HepG2 (cell line): ENCODE data around the gene CRTC2. TPM values are rescaled to one million over a fixed set of nuclear protein-coding genes. Genes with fewer than 3 reads are reported as not detected.

Source experiments
- EZH2 ChIP-seq: conservative IDR thresholded peaks from 2 replicates; pipeline ENCODE4 v1.6.1; 2012; ENCODE audit warnings: mild to moderate bottlenecking, low read depth, low read length, moderate library complexity
- GFI1 ChIP-seq: sonication (generic); formaldehyde crosslinking; IDR thresholded peaks from 2 replicates; pipeline ENCODE4 v1.5.0; 2020; ENCODE audit warnings: missing genetic modification reagents, mild to moderate bottlenecking, borderline replicate concordance
- HOXA5 ChIP-seq: sonication (generic); formaldehyde crosslinking; IDR thresholded peaks from 2 replicates; pipeline ENCODE4 v1.4.0; 2020; ENCODE audit warnings: missing genetic modification reagents
- NFIB ChIP-seq: sonication (generic); formaldehyde crosslinking; IDR thresholded peaks from 2 replicates; pipeline ENCODE4 v1.9.0; 2021; ENCODE audit warnings: missing genetic modification reagents, mild to moderate bottlenecking, borderline replicate concordance
- SALL1 ChIP-seq: sonication (generic); formaldehyde crosslinking; IDR thresholded peaks from 2 replicates; pipeline ENCODE4 v1.8.0; 2022; ENCODE audit warnings: mild to moderate bottlenecking, missing genetic modification reagents
- SALL2 ChIP-seq: sonication (generic); formaldehyde crosslinking; IDR thresholded peaks from 2 replicates; pipeline ENCODE4 v1.8.1; 2023; ENCODE audit warnings: mild to moderate bottlenecking, missing genetic modification reagents, inconsistent platforms
- TSC22D2 ChIP-seq: sonication (generic); formaldehyde crosslinking; IDR thresholded peaks from 2 replicates; pipeline ENCODE4 v1.5.1; 2020; ENCODE audit warnings: missing genetic modification reagents, mild to moderate bottlenecking, borderline replicate concordance
- ZNF354B ChIP-seq: sonication (generic); formaldehyde crosslinking; IDR thresholded peaks from 2 replicates; pipeline ENCODE4 v1.8.0; 2022; ENCODE audit warnings: mild to moderate bottlenecking, missing genetic modification reagents
- ZNF792 ChIP-seq: IDR thresholded peaks from 2 replicates; pipeline ENCODE4 v1.6.1; 2016
- polyA plus RNA-seq, 8 experiments: library from polyadenylated mRNA; depleted of rRNA in 3 of 8; stranded (reverse) in 7 of 8; unstranded in 1 of 8; fragments of >200 nt; fragmentation: Illumina TruSeq in 4 of 8; extraction: Trizol in 4 of 8; gene quantifications; 2 replicates each; pipeline versions ENCODE4 v1.2.1 to v1.2.3, GENCODE V29; 2011 to 2016; ENCODE audit warnings: low read depth in 4 of 8, missing spikeins in 1 of 8, mixed read lengths in 1 of 8; ENCODE audit not compliant: insufficient read depth in 1 of 8
- total RNA-seq, 5 experiments: library from RNA; depleted of rRNA; stranded (reverse); fragments of >200 nt; fragmentation: Illumina TruSeq; extraction: Trizol; gene quantifications; 2 replicates each; pipeline ENCODE4 v1.2.3, GENCODE V29; 2016; ENCODE audit warnings: low read depth in 1 of 5
- TF ChIP-seq, protein P1 (sequence below): sonication (generic); formaldehyde crosslinking; IDR thresholded peaks from 2 replicates; pipeline ENCODE4 v1.4.0; 2020; ENCODE audit warnings: missing genetic modification reagents, mild to moderate bottlenecking, borderline replicate concordance
- TF ChIP-seq, protein P2 (sequence below): sonication (generic); formaldehyde crosslinking; IDR thresholded peaks from 2 replicates; pipeline ENCODE4 v1.5.1; 2020; ENCODE audit warnings: mild to moderate bottlenecking, missing genetic modification reagents, borderline replicate concordance
- TF ChIP-seq, protein P3 (sequence below): sonication (generic); formaldehyde crosslinking; IDR thresholded peaks from 2 replicates; pipeline ENCODE4 v1.5.1; 2020; ENCODE audit warnings: missing genetic modification reagents, mild to moderate bottlenecking, borderline replicate concordance
- TF ChIP-seq, protein P4 (sequence below): sonication (generic); formaldehyde crosslinking; IDR thresholded peaks from 2 replicates; pipeline ENCODE4 v1.5.1; 2020; ENCODE audit warnings: mild to moderate bottlenecking, missing genetic modification reagents, borderline replicate concordance

CRTC2 gene
- total and polyA plus RNA-seq, 2 of the 13 experiments (the other 11 are each of a cell fraction or from before 2014, with no cell fraction given), result 6.1 to 26.7 TPM

DNA sequence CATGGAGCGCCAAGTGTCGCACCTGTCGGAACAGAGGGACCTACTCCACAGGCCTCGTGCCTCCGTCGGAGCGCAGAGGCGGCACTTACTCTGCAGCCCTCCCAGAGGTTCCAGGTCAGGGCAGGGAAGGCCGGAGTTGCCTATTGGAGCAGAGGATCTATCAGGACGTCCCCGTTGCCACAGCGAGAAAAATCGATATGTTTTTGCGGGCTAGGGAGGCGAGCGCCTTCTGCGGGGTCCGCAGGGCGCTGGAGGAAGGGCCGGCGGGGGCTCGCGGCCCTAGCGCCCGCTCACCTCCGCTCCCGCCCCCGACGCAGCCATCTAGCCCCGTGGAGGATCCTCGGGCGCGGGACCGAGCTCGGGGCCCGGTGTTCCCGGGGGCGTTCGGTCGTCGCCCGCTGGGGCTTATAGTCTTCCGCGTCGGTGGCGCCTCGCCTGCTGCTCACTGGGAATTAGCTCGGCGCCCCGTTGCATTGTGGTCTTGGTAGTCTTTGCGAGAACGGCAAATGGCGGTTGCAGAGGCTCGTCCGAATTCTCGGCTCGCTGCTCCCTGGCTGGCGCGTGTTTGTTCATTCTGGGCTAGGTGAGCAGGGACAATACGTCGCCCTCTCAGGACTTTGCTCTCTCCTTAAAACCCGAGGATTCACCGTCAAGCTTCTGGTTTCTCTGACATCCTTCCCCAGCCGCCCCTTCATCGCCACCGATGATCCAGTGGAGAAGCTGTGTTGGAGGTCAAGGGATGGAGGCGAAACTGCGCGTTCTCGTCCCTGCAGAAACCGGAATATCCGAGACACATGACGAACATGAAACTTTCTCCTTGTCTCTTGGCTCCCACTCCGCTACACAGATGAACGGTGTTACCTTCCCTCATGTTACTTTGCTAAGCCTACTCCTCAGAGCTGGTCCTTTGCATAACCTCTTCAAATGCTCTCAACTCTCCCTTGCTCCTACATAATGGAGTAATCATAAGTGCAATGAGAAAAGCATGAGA, 19.1 kb upstream of the CRTC2 start, which contains the start of gene JTB (continued):
- TF ChIP-seq, protein P1, sequence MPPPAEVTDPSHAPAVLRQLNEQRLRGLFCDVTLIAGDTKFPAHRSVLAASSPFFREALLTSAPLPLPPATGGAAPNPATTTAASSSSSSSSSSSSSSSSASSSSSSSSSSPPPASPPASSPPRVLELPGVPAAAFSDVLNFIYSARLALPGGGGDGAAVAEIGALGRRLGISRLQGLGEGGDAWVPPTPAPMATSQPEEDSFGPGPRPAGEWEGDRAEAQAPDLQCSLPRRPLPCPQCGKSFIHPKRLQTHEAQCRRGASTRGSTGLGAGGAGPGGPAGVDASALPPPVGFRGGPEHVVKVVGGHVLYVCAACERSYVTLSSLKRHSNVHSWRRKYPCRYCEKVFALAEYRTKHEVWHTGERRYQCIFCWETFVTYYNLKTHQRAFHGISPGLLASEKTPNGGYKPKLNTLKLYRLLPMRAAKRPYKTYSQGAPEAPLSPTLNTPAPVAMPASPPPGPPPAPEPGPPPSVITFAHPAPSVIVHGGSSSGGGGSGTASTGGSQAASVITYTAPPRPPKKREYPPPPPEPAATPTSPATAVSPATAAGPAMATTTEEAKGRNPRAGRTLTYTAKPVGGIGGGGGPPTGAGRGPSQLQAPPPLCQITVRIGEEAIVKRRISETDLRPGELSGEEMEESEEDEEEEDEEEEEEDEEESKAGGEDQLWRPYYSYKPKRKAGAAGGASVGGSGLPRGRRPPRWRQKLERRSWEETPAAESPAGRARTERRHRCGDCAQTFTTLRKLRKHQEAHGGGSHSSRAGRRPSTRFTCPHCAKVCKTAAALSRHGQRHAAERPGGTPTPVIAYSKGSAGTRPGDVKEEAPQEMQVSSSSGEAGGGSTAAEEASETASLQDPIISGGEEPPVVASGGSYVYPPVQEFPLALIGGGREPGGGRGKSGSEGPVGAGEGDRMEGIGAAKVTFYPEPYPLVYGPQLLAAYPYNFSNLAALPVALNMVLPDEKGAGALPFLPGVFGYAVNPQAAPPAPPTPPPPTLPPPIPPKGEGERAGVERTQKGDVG, result no peak
- TF ChIP-seq TSC22D2 (CRISPR knock-in tag), result no peak; the same call in 1 of the 2 replicates
- TF ChIP-seq NFIB (CRISPR knock-in tag), result 0 out of 2 replicates have a peak, but pooled peaks have one; percentile 62
- TF ChIP-seq SALL2 (CRISPR knock-in tag), result peak; percentile 47; the same call in 1 of the 2 replicates
- peak; percentile 57; the same call in 1 of the 2 replicates for TF ChIP-seq GFI1
- TF ChIP-seq, protein P2, sequence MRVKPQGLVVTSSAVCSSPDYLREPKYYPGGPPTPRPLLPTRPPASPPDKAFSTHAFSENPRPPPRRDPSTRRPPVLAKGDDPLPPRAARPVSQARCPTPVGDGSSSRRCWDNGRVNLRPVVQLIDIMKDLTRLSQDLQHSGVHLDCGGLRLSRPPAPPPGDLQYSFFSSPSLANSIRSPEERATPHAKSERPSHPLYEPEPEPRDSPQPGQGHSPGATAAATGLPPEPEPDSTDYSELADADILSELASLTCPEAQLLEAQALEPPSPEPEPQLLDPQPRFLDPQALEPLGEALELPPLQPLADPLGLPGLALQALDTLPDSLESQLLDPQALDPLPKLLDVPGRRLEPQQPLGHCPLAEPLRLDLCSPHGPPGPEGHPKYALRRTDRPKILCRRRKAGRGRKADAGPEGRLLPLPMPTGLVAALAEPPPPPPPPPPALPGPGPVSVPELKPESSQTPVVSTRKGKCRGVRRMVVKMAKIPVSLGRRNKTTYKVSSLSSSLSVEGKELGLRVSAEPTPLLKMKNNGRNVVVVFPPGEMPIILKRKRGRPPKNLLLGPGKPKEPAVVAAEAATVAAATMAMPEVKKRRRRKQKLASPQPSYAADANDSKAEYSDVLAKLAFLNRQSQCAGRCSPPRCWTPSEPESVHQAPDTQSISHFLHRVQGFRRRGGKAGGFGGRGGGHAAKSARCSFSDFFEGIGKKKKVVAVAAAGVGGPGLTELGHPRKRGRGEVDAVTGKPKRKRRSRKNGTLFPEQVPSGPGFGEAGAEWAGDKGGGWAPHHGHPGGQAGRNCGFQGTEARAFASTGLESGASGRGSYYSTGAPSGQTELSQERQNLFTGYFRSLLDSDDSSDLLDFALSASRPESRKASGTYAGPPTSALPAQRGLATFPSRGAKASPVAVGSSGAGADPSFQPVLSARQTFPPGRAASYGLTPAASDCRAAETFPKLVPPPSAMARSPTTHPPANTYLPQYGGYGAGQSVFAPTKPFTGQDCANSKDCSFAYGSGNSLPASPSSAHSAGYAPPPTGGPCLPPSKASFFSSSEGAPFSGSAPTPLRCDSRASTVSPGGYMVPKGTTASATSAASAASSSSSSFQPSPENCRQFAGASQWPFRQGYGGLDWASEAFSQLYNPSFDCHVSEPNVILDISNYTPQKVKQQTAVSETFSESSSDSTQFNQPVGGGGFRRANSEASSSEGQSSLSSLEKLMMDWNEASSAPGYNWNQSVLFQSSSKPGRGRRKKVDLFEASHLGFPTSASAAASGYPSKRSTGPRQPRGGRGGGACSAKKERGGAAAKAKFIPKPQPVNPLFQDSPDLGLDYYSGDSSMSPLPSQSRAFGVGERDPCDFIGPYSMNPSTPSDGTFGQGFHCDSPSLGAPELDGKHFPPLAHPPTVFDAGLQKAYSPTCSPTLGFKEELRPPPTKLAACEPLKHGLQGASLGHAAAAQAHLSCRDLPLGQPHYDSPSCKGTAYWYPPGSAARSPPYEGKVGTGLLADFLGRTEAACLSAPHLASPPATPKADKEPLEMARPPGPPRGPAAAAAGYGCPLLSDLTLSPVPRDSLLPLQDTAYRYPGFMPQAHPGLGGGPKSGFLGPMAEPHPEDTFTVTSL, result 0 out of 2 replicates have a peak, but pooled peaks have one; percentile 40
- TF ChIP-seq ZNF792 (CRISPR knock-in tag), result no peak; the same call in 1 of the 2 replicates
- TF ChIP-seq HOXA5 (CRISPR knock-in tag), result peak; percentile 56; the same call in 1 of the 2 replicates
- 0 out of 2 replicates have a peak, but pooled peaks have one; percentile 47 for TF ChIP-seq ZNF354B (CRISPR knock-in tag)
- no peak for TF ChIP-seq EZH2
- TF ChIP-seq, protein P3, sequence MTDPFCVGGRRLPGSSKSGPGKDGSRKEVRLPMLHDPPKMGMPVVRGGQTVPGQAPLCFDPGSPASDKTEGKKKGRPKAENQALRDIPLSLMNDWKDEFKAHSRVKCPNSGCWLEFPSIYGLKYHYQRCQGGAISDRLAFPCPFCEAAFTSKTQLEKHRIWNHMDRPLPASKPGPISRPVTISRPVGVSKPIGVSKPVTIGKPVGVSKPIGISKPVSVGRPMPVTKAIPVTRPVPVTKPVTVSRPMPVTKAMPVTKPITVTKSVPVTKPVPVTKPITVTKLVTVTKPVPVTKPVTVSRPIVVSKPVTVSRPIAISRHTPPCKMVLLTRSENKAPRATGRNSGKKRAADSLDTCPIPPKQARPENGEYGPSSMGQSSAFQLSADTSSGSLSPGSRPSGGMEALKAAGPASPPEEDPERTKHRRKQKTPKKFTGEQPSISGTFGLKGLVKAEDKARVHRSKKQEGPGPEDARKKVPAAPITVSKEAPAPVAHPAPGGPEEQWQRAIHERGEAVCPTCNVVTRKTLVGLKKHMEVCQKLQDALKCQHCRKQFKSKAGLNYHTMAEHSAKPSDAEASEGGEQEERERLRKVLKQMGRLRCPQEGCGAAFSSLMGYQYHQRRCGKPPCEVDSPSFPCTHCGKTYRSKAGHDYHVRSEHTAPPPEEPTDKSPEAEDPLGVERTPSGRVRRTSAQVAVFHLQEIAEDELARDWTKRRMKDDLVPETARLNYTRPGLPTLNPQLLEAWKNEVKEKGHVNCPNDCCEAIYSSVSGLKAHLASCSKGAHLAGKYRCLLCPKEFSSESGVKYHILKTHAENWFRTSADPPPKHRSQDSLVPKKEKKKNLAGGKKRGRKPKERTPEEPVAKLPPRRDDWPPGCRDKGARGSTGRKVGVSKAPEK (CRISPR knock-in tag), result no peak
- TF ChIP-seq, protein P4, sequence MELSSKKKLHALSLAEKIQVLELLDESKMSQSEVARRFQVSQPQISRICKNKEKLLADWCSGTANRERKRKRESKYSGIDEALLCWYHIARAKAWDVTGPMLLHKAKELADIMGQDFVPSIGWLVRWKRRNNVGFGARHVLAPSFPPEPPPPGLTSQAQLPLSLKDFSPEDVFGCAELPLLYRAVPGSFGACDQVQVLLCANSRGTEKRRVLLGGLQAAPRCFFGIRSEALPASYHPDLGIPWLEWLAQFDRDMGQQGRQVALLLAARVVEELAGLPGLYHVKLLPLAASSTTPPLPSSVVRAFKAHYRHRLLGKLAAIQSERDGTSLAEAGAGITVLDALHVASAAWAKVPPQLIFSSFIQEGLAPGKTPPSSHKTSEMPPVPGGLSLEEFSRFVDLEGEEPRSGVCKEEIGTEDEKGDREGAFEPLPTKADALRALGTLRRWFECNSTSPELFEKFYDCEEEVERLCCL, result peak; percentile 40; the same call in 1 of the 2 replicates
- TF ChIP-seq SALL1 (CRISPR knock-in tag), result peak; percentile 82
